Activated naive CD8-positive, alpha-beta T cell treated with anti-CD3 and anti-CD28 coated beads for 36 hours (primary cell): Measurements from ENCODE around the gene TCF4. TPM values are rescaled to one million over a fixed set of nuclear protein-coding genes. Genes with fewer than 3 reads are reported as not detected.
A peak's percentile ranks its signal among the peaks of the same experiment; 100 is the strongest.

Experiments used
- DNase-seq: peaks from one replicate; pipeline ENCODE4 v3.0.0; 2021
- H3K27ac Mint-ChIP-seq: one replicate; pipeline ENCODE4 v1.8.0; 2022; ENCODE audit warnings: mild to moderate bottlenecking, moderate library complexity, mixed read lengths
- H3K27me3 Mint-ChIP-seq: one replicate; pipeline ENCODE4 v1.8.0; 2022; ENCODE audit warnings: mild to moderate bottlenecking, mixed read lengths
- H3K36me3 Mint-ChIP-seq: one replicate; pipeline ENCODE4 v1.8.0; 2021; ENCODE audit warnings: mild to moderate bottlenecking, mixed read lengths
- H3K4me1 Mint-ChIP-seq: one replicate; pipeline ENCODE4 v1.8.0; 2021; ENCODE audit warnings: mixed read lengths
- H3K4me3 Mint-ChIP-seq: one replicate; pipeline ENCODE4 v1.8.0; 2022; ENCODE audit warnings: mild to moderate bottlenecking, moderate library complexity, mixed read lengths
- H3K9me3 Mint-ChIP-seq: one replicate; pipeline ENCODE4 v1.8.0; 2022; ENCODE audit warnings: mixed read lengths
- total RNA-seq, 2 experiments: library from RNA; stranded (reverse); gene quantifications; one replicate each; pipeline ENCODE4 v1.2.3, GENCODE V29; 2021

Gene TCF4
- total RNA-seq, 2 experiments from 2014 or later = 1.3 to 1.4 TPM

GRCh38 chr18:55272510-55273243 lies 315.3 kb downstream of the TCF4 start:
- no peak for DNase-seq
- H3K27ac Mint-ChIP-seq = no peak overlapping the region
- no peaks in the 10 kb centered on the region for H3K9me3 Mint-ChIP-seq
- H3K36me3 Mint-ChIP-seq = no peaks in the 10 kb centered on the region
- no peaks in the 10 kb centered on the region for H3K4me1 Mint-ChIP-seq
- H3K27me3 Mint-ChIP-seq = no peaks in the 10 kb centered on the region
- no peak overlapping the region for H3K4me3 Mint-ChIP-seq

DNA sequence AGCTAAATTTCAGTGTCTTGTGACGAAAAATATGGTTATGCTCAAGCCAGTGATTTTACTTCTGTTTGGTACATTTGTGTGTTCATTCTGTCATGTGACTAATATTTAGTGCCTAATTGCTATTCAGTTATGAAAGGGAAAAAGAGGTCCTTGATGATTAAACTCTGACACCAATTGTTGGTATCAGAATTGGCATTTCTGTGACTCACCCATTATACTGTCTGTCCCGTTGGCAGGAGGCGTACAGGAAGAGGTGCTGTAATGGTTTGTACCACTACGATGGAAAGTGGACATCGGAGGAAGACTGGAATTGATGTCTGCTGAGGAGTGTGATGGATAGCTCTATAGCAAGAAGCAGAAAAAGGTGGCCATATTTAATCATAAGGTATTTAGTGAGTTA lies 318.4 kb downstream of the TCF4 start:
- Mint-ChIP-seq H3K27me3 (no peaks in the 10 kb centered on the region), H3K4me3 (no peak overlapping the region), H3K36me3 (no peaks in the 10 kb centered on the region), H3K9me3 (no peaks in the 10 kb centered on the region), H3K4me1 (no peaks in the 10 kb centered on the region), H3K27ac (no peak overlapping the region)
- DNase-seq = no peak

DNA sequence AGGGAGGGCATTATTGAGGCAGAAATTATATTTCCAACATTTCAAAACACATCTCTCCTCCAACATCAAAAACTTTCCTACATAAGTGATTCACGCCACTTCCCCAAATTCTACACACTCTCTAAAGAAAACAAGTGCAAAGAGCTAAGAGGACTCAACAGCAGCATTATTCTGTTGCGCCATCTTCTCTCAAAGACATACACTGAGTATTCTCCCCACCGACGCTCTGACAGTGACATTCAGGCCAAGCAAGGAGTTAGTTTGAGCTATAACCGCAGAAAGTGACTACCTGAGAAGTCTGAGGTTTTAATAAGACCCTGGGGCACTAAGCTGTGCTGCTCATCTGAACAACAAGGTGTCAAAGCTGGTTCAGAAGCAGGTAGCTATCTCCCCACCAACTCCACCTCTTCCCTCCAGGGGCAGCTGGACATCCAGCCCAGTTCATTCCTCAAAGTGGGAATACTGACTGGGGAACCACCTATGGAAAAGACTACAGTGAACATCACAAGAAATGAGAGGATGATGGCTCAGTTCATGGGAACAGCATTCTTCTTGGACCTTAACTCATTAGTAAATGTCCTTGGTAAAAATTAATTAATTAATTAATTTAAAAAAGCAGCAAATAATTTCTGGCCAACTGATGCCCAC lies 319.2 kb downstream of the TCF4 start:
- no peaks in the 10 kb centered on the region for H3K4me1 Mint-ChIP-seq
- H3K4me3 Mint-ChIP-seq = no peak overlapping the region
- peak overlapping the region; percentile 30 for H3K27ac Mint-ChIP-seq

DNA sequence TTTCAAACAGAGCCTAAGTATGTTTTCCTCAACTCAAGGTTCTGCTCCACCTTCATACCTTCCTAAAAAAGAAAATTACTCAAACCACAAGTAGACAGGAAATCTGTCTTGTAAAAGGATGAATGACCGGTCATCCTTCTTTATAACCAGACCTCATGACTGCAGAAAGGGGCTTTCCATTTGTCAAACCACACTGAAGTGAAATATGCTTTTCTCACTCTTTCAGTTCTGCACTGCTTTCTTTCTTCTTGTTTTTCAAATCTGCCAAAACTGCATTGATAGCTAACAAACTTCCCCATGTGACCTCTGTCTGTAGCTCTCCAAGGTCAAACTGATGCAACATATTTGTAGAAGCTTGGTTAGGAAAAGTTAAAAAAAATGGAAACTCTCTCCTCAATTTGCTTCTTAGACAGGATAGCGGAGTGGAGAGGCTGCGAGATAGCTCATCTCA lies 319.8 kb downstream of the TCF4 start:
- Mint-ChIP-seq H3K27ac (peak overlapping the region; percentile 30), H3K9me3 (no peaks in the 10 kb centered on the region), H3K27me3 (no peaks in the 10 kb centered on the region), H3K4me1 (no peaks in the 10 kb centered on the region), H3K4me3 (no peak overlapping the region), H3K36me3 (no peaks in the 10 kb centered on the region)
- no peak for DNase-seq

More for the DNA sequence above, 319.2 kb downstream of the TCF4 start:
- Mint-ChIP-seq H3K36me3 (no peaks in the 10 kb centered on the region), H3K9me3 (no peaks in the 10 kb centered on the region), H3K27me3 (no peaks in the 10 kb centered on the region)
- no peak for DNase-seq

GRCh38 chr18:55266981-55267380 lies 321.0 kb downstream of the TCF4 start:
- H3K9me3 Mint-ChIP-seq = no peaks in the 10 kb centered on the region
- no peaks in the 10 kb centered on the region for H3K4me1 Mint-ChIP-seq
- no peak overlapping the region for H3K27ac Mint-ChIP-seq
- H3K27me3 Mint-ChIP-seq = no peaks in the 10 kb centered on the region
- no peaks in the 10 kb centered on the region for H3K36me3 Mint-ChIP-seq
- H3K4me3 Mint-ChIP-seq = no peak overlapping the region
- no peak for DNase-seq

GRCh38 chr18:55265984-55266383 lies 322.0 kb downstream of the TCF4 start:
- no peaks in the 10 kb centered on the region for H3K9me3 Mint-ChIP-seq
- no peak overlapping the region for H3K27ac Mint-ChIP-seq

DNA sequence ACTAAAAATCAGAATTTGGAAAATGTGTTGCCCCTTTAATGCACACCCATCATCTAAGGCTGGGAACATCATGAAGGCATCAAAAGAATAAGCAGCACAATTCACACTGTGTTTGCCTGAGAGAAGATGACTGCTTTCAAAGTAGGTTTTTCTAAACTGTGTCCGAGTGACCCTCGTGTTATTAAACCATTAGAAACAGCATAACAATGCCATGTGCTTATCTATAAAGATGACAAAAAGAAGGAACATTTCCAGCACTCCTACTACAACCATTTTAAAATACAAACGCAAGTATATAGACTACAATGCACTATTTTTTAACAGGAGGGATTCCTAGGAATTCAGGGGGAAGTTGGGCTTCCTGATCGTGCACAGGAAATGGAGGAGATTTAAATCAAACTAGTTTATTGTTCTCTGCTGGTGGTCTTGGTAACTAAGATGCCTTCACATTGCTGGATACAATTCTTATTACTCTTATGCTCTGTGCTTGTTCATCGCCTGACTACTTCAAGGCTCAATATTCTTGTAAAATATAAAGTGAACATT lies 322.8 kb downstream of the TCF4 start:
- no peaks in the 10 kb centered on the region for H3K4me1 Mint-ChIP-seq
- H3K4me3 Mint-ChIP-seq = no peak overlapping the region
- H3K27ac Mint-ChIP-seq = no peak overlapping the region

More at GRCh38 chr18:55265984-55266383, 322.0 kb downstream of the TCF4 start:
- Mint-ChIP-seq H3K4me3 (no peak overlapping the region), H3K27me3 (no peaks in the 10 kb centered on the region), H3K4me1 (no peaks in the 10 kb centered on the region), H3K36me3 (no peaks in the 10 kb centered on the region)
- DNase-seq = no peak

DNA sequence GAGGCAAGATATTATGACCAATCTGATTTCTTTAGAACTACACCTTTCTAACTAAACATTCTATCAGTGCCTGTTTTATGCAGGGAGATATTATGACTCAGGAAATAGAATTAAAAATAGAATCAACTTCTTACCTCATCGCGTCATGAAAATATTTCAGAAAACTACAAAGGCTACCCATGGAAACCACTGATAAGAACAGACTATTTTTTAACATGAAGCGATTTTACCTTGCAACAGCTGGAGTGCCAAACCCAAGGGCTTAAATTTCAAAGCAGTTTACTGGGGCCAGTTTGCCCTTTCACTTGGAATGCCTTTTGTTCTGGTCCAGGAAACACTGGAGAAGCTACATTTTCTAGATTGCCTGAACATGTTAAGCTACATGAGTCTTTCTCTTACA lies 323.9 kb downstream of the TCF4 start:
- Mint-ChIP-seq H3K36me3 (no peaks in the 10 kb centered on the region), H3K9me3 (no peaks in the 10 kb centered on the region), H3K27ac (no peak overlapping the region), H3K4me3 (no peak overlapping the region), H3K4me1 (no peaks in the 10 kb centered on the region), H3K27me3 (no peaks in the 10 kb centered on the region)
- no peak for DNase-seq

More for the DNA sequence above, 322.8 kb downstream of the TCF4 start:
- H3K36me3 Mint-ChIP-seq = no peaks in the 10 kb centered on the region
- no peaks in the 10 kb centered on the region for H3K9me3 Mint-ChIP-seq
- no peak for DNase-seq
- H3K27me3 Mint-ChIP-seq = no peaks in the 10 kb centered on the region

DNA sequence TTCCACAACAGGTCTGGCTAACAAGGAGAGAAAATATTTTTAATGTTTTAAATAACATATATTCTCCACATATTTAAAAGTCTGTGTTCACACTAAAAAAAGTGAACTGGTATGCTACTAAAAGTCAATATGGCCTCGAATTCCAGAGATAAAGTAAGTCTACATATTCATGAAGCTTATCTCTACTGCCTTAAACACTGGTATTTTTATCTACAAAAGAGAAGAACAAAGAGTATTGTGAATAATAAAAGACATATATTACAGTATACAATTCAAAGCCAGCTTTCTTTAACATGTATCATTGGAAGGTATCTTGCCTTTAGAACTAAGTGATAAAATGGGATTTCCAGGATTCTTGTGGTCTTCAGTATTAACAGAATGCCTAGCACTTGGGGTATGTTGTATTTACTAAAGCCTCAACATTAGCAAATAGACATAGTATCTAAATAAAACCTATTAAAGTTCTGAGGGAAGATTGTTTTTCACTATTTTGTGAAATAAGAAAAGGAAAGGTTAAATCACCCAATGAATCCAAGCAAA lies 325.9 kb downstream of the TCF4 start:
- no peak for DNase-seq
- Mint-ChIP-seq H3K4me1 (no peaks in the 10 kb centered on the region), H3K9me3 (no peaks in the 10 kb centered on the region), H3K4me3 (no peak overlapping the region), H3K27me3 (no peaks in the 10 kb centered on the region), H3K36me3 (no peaks in the 10 kb centered on the region), H3K27ac (no peak overlapping the region)

DNA sequence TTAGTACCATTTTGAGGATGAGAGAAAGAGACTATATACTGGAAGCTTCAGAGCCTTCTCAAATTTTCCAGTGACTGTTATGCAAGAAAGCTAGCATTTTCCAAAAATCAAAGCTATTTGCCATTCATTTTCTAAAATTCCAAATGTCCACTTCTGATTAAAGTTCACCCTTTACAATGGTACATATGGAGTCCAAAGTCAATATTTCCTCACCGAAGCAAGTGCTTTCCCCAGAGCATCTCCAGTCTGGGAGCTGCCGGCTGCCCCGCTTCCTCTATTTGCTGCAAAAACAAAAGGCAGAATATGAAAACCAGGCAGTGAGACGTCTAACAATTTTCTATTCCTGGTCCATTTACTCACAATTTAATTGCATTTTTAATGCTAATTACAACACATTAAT lies 326.7 kb downstream of the TCF4 start:
- Mint-ChIP-seq H3K4me3 (no peak overlapping the region), H3K27ac (no peak overlapping the region), H3K27me3 (no peaks in the 10 kb centered on the region), H3K9me3 (no peaks in the 10 kb centered on the region), H3K4me1 (no peaks in the 10 kb centered on the region), H3K36me3 (no peaks in the 10 kb centered on the region)
- no peak for DNase-seq

- DNase-seq = no peak
- H3K36me3 Mint-ChIP-seq = no peaks in the 10 kb centered on the region
These were observed 329.9 kb downstream of the TCF4 start for GRCh38 chr18:55258088-55258487.

DNA sequence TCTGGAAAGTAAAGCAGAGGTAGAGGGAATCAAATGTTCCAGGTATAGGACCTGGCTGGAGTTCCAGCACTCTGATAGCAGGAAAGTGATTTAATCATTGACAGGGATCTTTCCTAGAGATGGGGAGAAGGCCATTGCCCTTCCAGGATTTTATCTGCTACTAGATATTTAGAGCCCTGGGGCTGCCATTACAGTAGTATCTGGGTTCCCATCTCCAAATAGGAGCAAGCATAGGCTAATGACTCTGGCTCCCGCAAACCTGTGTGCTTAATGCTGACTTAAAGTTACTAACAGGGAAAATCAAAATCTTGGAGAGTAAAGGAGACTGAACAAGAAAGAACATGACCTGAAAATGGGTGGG lies 331.1 kb downstream of the TCF4 start:
- no peaks in the 10 kb centered on the region for H3K9me3 Mint-ChIP-seq
- H3K4me1 Mint-ChIP-seq = no peaks in the 10 kb centered on the region
- no peaks in the 10 kb centered on the region for H3K36me3 Mint-ChIP-seq
- H3K4me3 Mint-ChIP-seq = no peak overlapping the region
- no peak for DNase-seq
- no peaks in the 10 kb centered on the region for H3K27me3 Mint-ChIP-seq
- no peak overlapping the region for H3K27ac Mint-ChIP-seq

More at GRCh38 chr18:55258088-55258487, 329.9 kb downstream of the TCF4 start:
- Mint-ChIP-seq H3K27me3 (no peaks in the 10 kb centered on the region), H3K4me3 (no peak overlapping the region), H3K4me1 (no peaks in the 10 kb centered on the region), H3K27ac (no peak overlapping the region), H3K9me3 (no peaks in the 10 kb centered on the region)

GRCh38 chr18:55256226-55256928 lies 331.6 kb downstream of the TCF4 start:
- Mint-ChIP-seq H3K27me3 (no peaks in the 10 kb centered on the region), H3K27ac (no peak overlapping the region), H3K36me3 (no peaks in the 10 kb centered on the region), H3K9me3 (no peaks in the 10 kb centered on the region), H3K4me3 (no peak overlapping the region), H3K4me1 (no peaks in the 10 kb centered on the region)
- no peak for DNase-seq

DNA sequence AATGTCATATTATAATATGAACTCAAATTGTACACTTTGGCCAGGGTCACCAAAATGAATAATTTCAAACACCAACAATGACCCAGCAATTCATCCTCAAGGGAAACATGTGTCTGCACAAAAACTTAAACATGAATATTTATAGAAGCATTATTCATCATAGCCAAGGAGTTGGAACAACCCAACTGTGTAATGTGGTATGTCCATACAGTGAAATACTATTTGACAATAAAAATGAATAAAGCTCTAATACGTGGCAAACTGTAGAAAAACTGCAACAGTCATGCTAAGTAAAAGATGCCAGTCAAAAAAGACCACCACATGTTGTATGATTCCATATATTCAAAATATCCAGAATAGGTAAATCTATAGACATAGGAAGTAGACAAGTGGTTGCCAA lies 334.2 kb downstream of the TCF4 start:
- Mint-ChIP-seq H3K4me1 (no peaks in the 10 kb centered on the region), H3K9me3 (no peaks in the 10 kb centered on the region), H3K27ac (no peak overlapping the region), H3K27me3 (no peaks in the 10 kb centered on the region), H3K36me3 (no peaks in the 10 kb centered on the region), H3K4me3 (no peak overlapping the region)
- DNase-seq = no peak

GRCh38 chr18:55252901-55253300 lies 335.1 kb downstream of the TCF4 start:
- DNase-seq = no peak
- Mint-ChIP-seq H3K4me1 (no peaks in the 10 kb centered on the region), H3K27me3 (no peaks in the 10 kb centered on the region), H3K4me3 (no peak overlapping the region), H3K27ac (no peak overlapping the region), H3K36me3 (no peaks in the 10 kb centered on the region), H3K9me3 (no peaks in the 10 kb centered on the region)
